Loucy (cell line): ENCODE measurements around the gene STK33.

ENCODE experiments used
- H2AFZ ChIP-seq: fragments of 200-600 bp; sonication (generic); 2 replicates; pipeline ENCODE4 v1.6.0; 2016; ENCODE audit warnings: antibody characterized with exemption, mild to moderate bottlenecking, low read length, moderate library complexity
- H3F3A ChIP-seq: fragments of 200-600 bp; 2 replicates; pipeline ENCODE4 v1.6.0; 2016; ENCODE audit warnings: antibody characterized with exemption, low read depth, mild to moderate bottlenecking
- H3K27me3 ChIP-seq: fragments of 200-600 bp; sonication (generic); 2 replicates; pipeline ENCODE4 v1.6.1; 2014; ENCODE audit warnings: low read length, mild to moderate bottlenecking; ENCODE audit not compliant: insufficient read depth, poor library complexity, severe bottlenecking
- H3K36me3 ChIP-seq: fragments of 200-600 bp; sonication (generic); 2 replicates; pipeline ENCODE4 v1.6.1; 2016; ENCODE audit warnings: low read length; ENCODE audit not compliant: insufficient read depth
- H3K4me1 ChIP-seq: fragments of 200-600 bp; sonication (generic); 2 replicates; pipeline ENCODE4 v1.5.1; 2014; ENCODE audit warnings: low read length, mild to moderate bottlenecking; ENCODE audit not compliant: insufficient read depth, poor library complexity, severe bottlenecking
- H3K4me2 ChIP-seq: fragments of 200-600 bp; sonication (generic); 2 replicates; pipeline ENCODE4 v1.6.0; 2014; ENCODE audit warnings: antibody characterized with exemption, low read length, low read depth, mild to moderate bottlenecking; ENCODE audit not compliant: poor library complexity, severe bottlenecking
- H3K4me3 ChIP-seq: fragments of 200-600 bp; sonication (generic); 2 replicates; pipeline ENCODE4 v1.5.1; 2014; ENCODE audit warnings: low read length, mild to moderate bottlenecking, mixed read lengths; ENCODE audit not compliant: poor library complexity, severe bottlenecking
- H3K79me2 ChIP-seq: fragments of 200-600 bp; sonication (generic); 2 replicates; pipeline ENCODE4 v1.6.1; 2014; ENCODE audit warnings: low read length; ENCODE audit not compliant: insufficient read depth
- H3K9ac ChIP-seq: fragments of 200-600 bp; sonication (generic); 2 replicates; pipeline ENCODE4 v1.6.0; 2014; ENCODE audit warnings: mild to moderate bottlenecking, low read depth, low read length, moderate library complexity; ENCODE audit not compliant: poor library complexity, severe bottlenecking
- H3K9me2 ChIP-seq: fragments of 200-600 bp; sonication (generic); replicated peaks from 2 replicates; pipeline ENCODE4 v1.6.1; 2016; ENCODE audit warnings: low read depth, low read length, mixed read lengths
- H3K9me3 ChIP-seq: fragments of 200-600 bp; sonication (generic); 2 replicates; pipeline ENCODE4 v1.6.1; 2014; ENCODE audit warnings: mild to moderate bottlenecking, antibody characterized with exemption, low read length, low read depth; ENCODE audit not compliant: insufficient read depth
- H4K20me1 ChIP-seq: fragments of 200-600 bp; sonication (generic); 2 replicates; pipeline ENCODE4 v1.6.0; 2014; ENCODE audit warnings: antibody characterized with exemption, low read length, mild to moderate bottlenecking; ENCODE audit not compliant: insufficient read depth, poor library complexity, severe bottlenecking
- CTCF ChIP-seq: fragments of 200-600 bp; sonication (generic); conservative IDR thresholded peaks from 2 replicates; pipeline ENCODE4 v1.5.1; 2014; ENCODE audit warnings: mild to moderate bottlenecking, antibody characterized with exemption, low read length
- EZH2phosphoT487 ChIP-seq: fragments of 200-600 bp; IDR thresholded peaks from 2 replicates; pipeline ENCODE4 v1.6.1; 2018; ENCODE audit warnings: antibody characterized with exemption, mild to moderate bottlenecking, moderate library complexity, borderline replicate concordance

STK33 gene

GRCh38 chr11:8604078-8604723 is 10.2 kb upstream of the STK33 start:
- Histone ChIP-seq H3K36me3 (no peaks in the 10 kb centered on the region), H2AFZ (peak overlapping the region; percentile 68; the same call in 1 of the 2 replicates), H3K27me3 (no peaks in the 10 kb centered on the region), H4K20me1 (no peaks in the 10 kb centered on the region), H3F3A (no peaks in the 10 kb centered on the region), H3K9ac (no peak overlapping the region), H3K4me2 (no peak overlapping the region), H3K79me2 (no peaks in the 10 kb centered on the region), H3K4me1 (no peaks in the 10 kb centered on the region), H3K4me3 (no peak overlapping the region), H3K9me2 (no peaks in the 10 kb centered on the region), H3K9me3 (no peaks in the 10 kb centered on the region)
- peak; percentile 98 for TF ChIP-seq CTCF
- no peak for TF ChIP-seq EZH2phosphoT487

DNA sequence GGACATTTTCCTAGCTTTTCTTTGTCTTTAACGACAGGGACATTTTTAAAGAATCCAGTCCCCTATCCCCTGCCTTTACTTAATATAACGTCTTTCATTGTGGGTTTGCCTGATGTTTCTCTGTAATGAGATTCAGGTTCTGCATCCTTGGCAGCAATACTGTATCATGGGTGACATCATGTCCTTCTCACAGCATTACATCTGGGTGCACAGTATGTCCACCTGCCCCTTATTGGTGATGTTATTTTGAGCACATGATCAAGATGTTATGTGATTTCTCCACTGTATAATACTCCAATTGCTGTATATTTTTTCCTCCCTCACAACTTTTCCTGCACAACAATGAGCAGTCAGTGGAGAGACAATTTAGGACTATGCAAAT is 9.7 kb upstream of the STK33 start:
- Histone ChIP-seq H3K27me3 (no peaks in the 10 kb centered on the region), H3K4me1 (no peaks in the 10 kb centered on the region), H3K9me3 (no peaks in the 10 kb centered on the region), H3F3A (no peaks in the 10 kb centered on the region), H3K4me2 (no peak overlapping the region), H2AFZ (0 out of 2 replicates have a peak overlapping the region, but pooled peaks have one; percentile 6), H3K4me3 (no peak overlapping the region), H4K20me1 (no peaks in the 10 kb centered on the region), H3K9ac (no peak overlapping the region), H3K79me2 (no peaks in the 10 kb centered on the region), H3K9me2 (no peaks in the 10 kb centered on the region), H3K36me3 (no peaks in the 10 kb centered on the region)
- TF ChIP-seq CTCF (no peak), EZH2phosphoT487 (no peak)

- no peaks in the 10 kb centered on the region for H4K20me1 ChIP-seq
- H3K9me3 ChIP-seq, result no peaks in the 10 kb centered on the region
- no peak overlapping the region for H3K4me2 ChIP-seq
- H3F3A ChIP-seq, result no peaks in the 10 kb centered on the region
- H3K27me3 ChIP-seq, result no peaks in the 10 kb centered on the region
- H3K9me2 ChIP-seq, result no peaks in the 10 kb centered on the region
- no peaks in the 10 kb centered on the region for H3K36me3 ChIP-seq
- no peaks in the 10 kb centered on the region for H3K4me1 ChIP-seq
- no peak overlapping the region for H3K9ac ChIP-seq
- no peaks in the 10 kb centered on the region for H3K79me2 ChIP-seq
- no peak overlapping the region for H3K4me3 ChIP-seq
- H2AFZ ChIP-seq, result no peak overlapping the region
- TF ChIP-seq EZH2phosphoT487, result no peak
- no peak for TF ChIP-seq CTCF
These were observed 7.5 kb upstream of the STK33 start for GRCh38 chr11:8601376-8602133.
